ENCODE data around the gene HECW1. TPM values are rescaled to one million over a fixed set of nuclear protein-coding genes. Genes with fewer than 3 reads are reported as not detected.

Gene HECW1
- total and polyA plus RNA-seq, 2 of the 8 experiments (the other 6 are each of a cell fraction or from before 2014, with no cell fraction given), result 2.9 to 12.7 TPM

DNA sequence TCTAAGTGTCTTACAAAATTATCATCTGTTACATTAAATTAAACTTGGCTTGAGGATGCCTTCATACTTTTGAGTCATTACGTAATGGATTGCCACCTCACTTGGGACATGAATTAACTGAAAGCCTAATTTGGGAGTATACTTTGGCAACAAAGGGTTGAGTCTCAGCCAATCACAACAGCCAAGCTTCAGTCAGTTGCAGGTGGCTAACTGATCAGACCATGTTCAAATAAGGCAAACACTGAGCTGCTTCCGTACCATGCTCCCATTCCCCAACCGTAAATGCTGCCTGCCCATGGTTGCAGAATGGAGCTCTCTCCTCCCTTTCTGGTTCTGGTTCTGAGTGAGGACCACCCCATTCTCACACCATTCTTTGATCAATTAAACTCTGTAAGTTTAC, 377.6 kb downstream of the HECW1 start:
- DNase-seq (ENCODE audit: low read depth in 1 of 2, low spot score in 2 of 2) (no peak), FAIRE-seq (no peak)
- Histone ChIP-seq H3K23me2 (ENCODE audit: low read depth, low read length) (no peaks in the 10 kb centered on the region), H4K20me1 (replicated peaks in 1 of 2; ENCODE audit: control insufficient read depth in 1 of 2, insufficient read depth in 2 of 2, low read length in 2 of 2) (no peaks in the 10 kb centered on the region), H3K4ac (replicated peaks; ENCODE audit: insufficient read length, low read depth, low read length) (no peak overlapping the region), H3K23ac (ENCODE audit: insufficient read length) (no peak overlapping the region), H3K14ac (ENCODE audit: insufficient read length) (no peak overlapping the region), H2BK120ac (replicated peaks; ENCODE audit: low read depth, low read length) (no peak overlapping the region), H2BK20ac (ENCODE audit: low read length) (no peak overlapping the region), H3K27ac (ENCODE audit: low read depth, low read length) (no peak overlapping the region), H2AK5ac (ENCODE audit: low read depth, low read length) (no peak overlapping the region), H3K79me2 (ENCODE audit: control insufficient read depth in 1 of 2, insufficient read depth in 2 of 2, low read length in 2 of 2) (no peaks in the 10 kb centered on the region), H3K4me3 (ENCODE audit: extremely low read depth in 1 of 4, insufficient read depth in 2 of 4, low read depth in 3 of 4, low read length in 4 of 4) (no peak overlapping the region), H3K4me2 (ENCODE audit: insufficient read depth in 1 of 2, low read depth in 2 of 2, low read length in 2 of 2) (no peak overlapping the region), H2BK15ac (ENCODE audit: low read length) (no peak overlapping the region), H3K27me3 (replicated peaks in 1 of 4; ENCODE audit: control insufficient read depth in 3 of 4, extremely low read depth in 1 of 4, insufficient read depth in 3 of 4, low read length in 3 of 4) (no peaks in the 10 kb centered on the region), H3K36me3 (ENCODE audit: control insufficient read depth in 2 of 4, insufficient read depth in 4 of 4, low read length in 3 of 4) (no peaks in the 10 kb centered on the region), H2BK5ac (ENCODE audit: low read depth, low read length) (no peak overlapping the region), H2BK12ac (ENCODE audit: low read depth, low read length) (no peak overlapping the region), H2AFZ (ENCODE audit: low read length) (no peak overlapping the region), H3K79me1 (ENCODE audit: low read depth, low read length) (no peaks in the 10 kb centered on the region), H4K8ac (ENCODE audit: extremely low read depth, insufficient read depth, low read length) (no peak overlapping the region), H3K9me3 (ENCODE audit: insufficient read depth in 2 of 2, low read depth in 1 of 2, low read length in 1 of 2) (no peaks in the 10 kb centered on the region), H3K4me1 (replicated peaks in 1 of 4; ENCODE audit: control insufficient read depth in 3 of 4, insufficient read depth in 4 of 4, low read length in 3 of 4) (peaks cover 0 to 3% (median 0%) of the 10 kb centered on the region in 4 experiments; a peak in 1 of 7 replicates), H3K18ac (ENCODE audit: extremely low read depth, low read length) (0 out of 2 replicates have a peak overlapping the region, but pooled peaks have one; percentile 4), H4K91ac (replicated peaks; ENCODE audit: insufficient read length, low read length) (no peak overlapping the region), H3K9ac (replicated peaks in 1 of 4; ENCODE audit: extremely low read depth in 1 of 4, low read depth in 3 of 4, low read length in 3 of 4) (no peak overlapping the region), H3K56ac (replicated peaks; ENCODE audit: insufficient read length, low read depth, low read length) (no peak overlapping the region), H4K5ac (ENCODE audit: insufficient read length, low read depth, low read length) (no peak overlapping the region)
- POLR2A ChIA-PET (ENCODE audit: partially characterized antibody), result no interaction called here
- WGBS, 2 experiments (ENCODE audit: extremely low coverage in 1 of 2, insufficient coverage in 1 of 2, insufficient read length in 1 of 2, insufficient replicate concordance in 2 of 2, low coverage in 1 of 2, low lambda C conversion rate in 2 of 2, missing lambda C conversion rate in 1 of 2), result 88% methylated on average over 3 of the region's 3 CpGs; no CpG with 5 or more reads in 1 of the 2 experiments
- CTCF ChIA-PET (ENCODE audit: partially characterized antibody), result interaction anchor here (3.6 kb wide), 1 partner anchor 10 kb away, joined by 12 read pairs; no protein-coding TSS in a partner anchor
- no peak for TF ChIP-seq JUN (IDR thresholded peaks at IDR 0.05; ENCODE audit: low read depth, low read length)
- TF ChIP-seq SUZ12 (IDR thresholded peaks at IDR 0.05; ENCODE audit: low read length), result no peak
- TF ChIP-seq KDM4A (IDR thresholded peaks at IDR 0.05; ENCODE audit: low read depth, low read length, severe bottlenecking), result no peak
- TF ChIP-seq TEAD4 (IDR thresholded peaks at IDR 0.05; ENCODE audit: low read depth, low read length), result no peak
- no peak for TF ChIP-seq YY1 (IDR thresholded peaks at IDR 0.05; ENCODE audit: low read depth, low read length)
- no peak for TF ChIP-seq JUND (IDR thresholded peaks at IDR 0.05; ENCODE audit: low read length)
- TF ChIP-seq ZNF274 (IDR thresholded peaks at IDR 0.05; ENCODE audit: borderline replicate concordance, extremely low read depth, low read length), result no peak
- TF ChIP-seq USF2 (IDR thresholded peaks at IDR 0.05; ENCODE audit: low read length), result no peak
- no peak for TF ChIP-seq HDAC6 (IDR thresholded peaks at IDR 0.05; ENCODE audit: low read depth, low read length)
- TF ChIP-seq BCL11A (IDR thresholded peaks at IDR 0.05; ENCODE audit: low read depth in 2 of 2, low read length in 2 of 2), result no peak

Data from H1 (cell line).